Neural cell (in vitro differentiated cells): Measurements from ENCODE around the gene ZNF189.

Source experiments
- EP300 ChIP-seq: fragments of 450-650 bp; conservative IDR thresholded peaks from 2 replicates; pipeline ENCODE4 v1.6.1; 2014; ENCODE audit warnings: antibody characterized with exemption, mild to moderate bottlenecking, moderate library complexity; ENCODE audit not compliant: poor library complexity, severe bottlenecking
- EZH2 ChIP-seq: fragments of 200-600, 300-800 bp; shearing (Covaris generic), sonication (generic); IDR thresholded peaks from 2 replicates; pipeline ENCODE4 v1.6.1; 2014; ENCODE audit warnings: antibody characterized with exemption, low read length, borderline replicate concordance, mild to moderate bottlenecking; ENCODE audit not compliant: insufficient read depth, poor library complexity, severe bottlenecking
- POLR2AphosphoS5 ChIP-seq: IDR thresholded peaks from 2 replicates; pipeline ENCODE4 v1.6.1; 2012
- SMC3 ChIP-seq: fragments of 450-650 bp; conservative IDR thresholded peaks from 2 replicates; pipeline ENCODE4 v1.6.1; 2014; ENCODE audit warnings: antibody characterized with exemption, mild to moderate bottlenecking, moderate library complexity; ENCODE audit not compliant: poor library complexity
- TAF1 ChIP-seq: IDR thresholded peaks from 2 replicates; pipeline ENCODE4 v1.6.1; 2012; ENCODE audit warnings: low read depth
- TF ChIP-seq, protein P1 (sequence below): fragments of 450-650 bp; IDR thresholded peaks from 2 replicates; pipeline ENCODE4 v1.5.1; 2014; ENCODE audit warnings: antibody characterized with exemption, mild to moderate bottlenecking, moderate library complexity; ENCODE audit not compliant: poor library complexity, severe bottlenecking

DNA sequence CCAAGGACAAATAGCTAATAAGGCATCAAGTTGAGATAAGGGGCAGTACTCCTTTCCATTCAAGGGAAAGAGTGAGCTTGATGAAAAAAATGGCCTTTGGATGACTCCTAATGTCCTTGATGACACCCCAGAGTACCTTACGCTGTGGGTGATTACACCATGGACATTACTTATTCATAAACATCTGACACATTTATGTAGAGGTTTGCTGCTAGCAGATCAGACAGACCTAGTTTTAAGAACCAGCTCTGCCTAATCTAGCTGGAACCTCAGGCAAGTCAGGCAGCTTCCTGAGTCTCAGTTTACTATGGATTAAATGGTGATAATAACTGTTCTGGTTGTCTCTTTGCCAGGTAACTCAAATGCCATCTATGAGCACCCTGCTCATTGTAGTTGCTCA, 34.1 kb downstream of the ZNF189 start:
- TF ChIP-seq, protein P1, sequence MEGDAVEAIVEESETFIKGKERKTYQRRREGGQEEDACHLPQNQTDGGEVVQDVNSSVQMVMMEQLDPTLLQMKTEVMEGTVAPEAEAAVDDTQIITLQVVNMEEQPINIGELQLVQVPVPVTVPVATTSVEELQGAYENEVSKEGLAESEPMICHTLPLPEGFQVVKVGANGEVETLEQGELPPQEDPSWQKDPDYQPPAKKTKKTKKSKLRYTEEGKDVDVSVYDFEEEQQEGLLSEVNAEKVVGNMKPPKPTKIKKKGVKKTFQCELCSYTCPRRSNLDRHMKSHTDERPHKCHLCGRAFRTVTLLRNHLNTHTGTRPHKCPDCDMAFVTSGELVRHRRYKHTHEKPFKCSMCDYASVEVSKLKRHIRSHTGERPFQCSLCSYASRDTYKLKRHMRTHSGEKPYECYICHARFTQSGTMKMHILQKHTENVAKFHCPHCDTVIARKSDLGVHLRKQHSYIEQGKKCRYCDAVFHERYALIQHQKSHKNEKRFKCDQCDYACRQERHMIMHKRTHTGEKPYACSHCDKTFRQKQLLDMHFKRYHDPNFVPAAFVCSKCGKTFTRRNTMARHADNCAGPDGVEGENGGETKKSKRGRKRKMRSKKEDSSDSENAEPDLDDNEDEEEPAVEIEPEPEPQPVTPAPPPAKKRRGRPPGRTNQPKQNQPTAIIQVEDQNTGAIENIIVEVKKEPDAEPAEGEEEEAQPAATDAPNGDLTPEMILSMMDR: no peak
- TF ChIP-seq SMC3: no peak
- TF ChIP-seq TAF1: no peak
- TF ChIP-seq EP300: no peak
- TF ChIP-seq POLR2AphosphoS5: no peak
- TF ChIP-seq EZH2: no peak
